Activated T-cell treated with anti-CD3 and anti-CD28 coated beads for 24 hours (primary cell): ENCODE results near the gene CCDC170.

ENCODE experiments used
- DNase-seq: peaks from one replicate; pipeline ENCODE4 v3.0.0-alpha.2; 2020; ENCODE audit warnings: low read depth

Gene CCDC170

GRCh38 chr6:151658091-151658490 lies 164.3 kb downstream of the CCDC170 start:
- DNase-seq, result no peak

- no peak for DNase-seq
These were observed 165.4 kb downstream of the CCDC170 start for GRCh38 chr6:151659212-151659611.

GRCh38 chr6:151661509-151661908 lies 167.7 kb downstream of the CCDC170 start:
- DNase-seq, result no peak

DNA sequence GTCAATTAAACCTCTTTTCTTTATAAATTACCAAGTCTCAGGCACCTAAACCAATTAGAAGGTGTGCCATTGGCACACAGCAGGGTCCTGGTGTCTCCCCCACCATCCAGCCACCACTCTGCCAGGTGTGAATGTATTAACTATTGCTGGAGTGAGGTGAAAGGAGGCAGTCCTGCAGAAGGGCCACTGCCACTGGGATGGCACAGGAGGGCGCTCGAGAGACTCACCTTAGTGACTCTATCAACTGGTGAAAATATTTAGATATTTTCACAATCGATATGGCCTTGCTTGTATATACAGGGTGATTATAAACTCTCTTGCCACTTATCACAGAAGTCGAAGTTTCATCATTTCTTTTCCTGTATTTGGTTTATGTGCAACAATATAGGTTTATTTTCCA lies 168.1 kb downstream of the CCDC170 start:
- DNase-seq, result no peak

- no peak for DNase-seq
These were observed 169.7 kb downstream of the CCDC170 start for GRCh38 chr6:151663559-151663958.

- no peak for DNase-seq
These were observed 170.6 kb downstream of the CCDC170 start for GRCh38 chr6:151664390-151664789.

DNA sequence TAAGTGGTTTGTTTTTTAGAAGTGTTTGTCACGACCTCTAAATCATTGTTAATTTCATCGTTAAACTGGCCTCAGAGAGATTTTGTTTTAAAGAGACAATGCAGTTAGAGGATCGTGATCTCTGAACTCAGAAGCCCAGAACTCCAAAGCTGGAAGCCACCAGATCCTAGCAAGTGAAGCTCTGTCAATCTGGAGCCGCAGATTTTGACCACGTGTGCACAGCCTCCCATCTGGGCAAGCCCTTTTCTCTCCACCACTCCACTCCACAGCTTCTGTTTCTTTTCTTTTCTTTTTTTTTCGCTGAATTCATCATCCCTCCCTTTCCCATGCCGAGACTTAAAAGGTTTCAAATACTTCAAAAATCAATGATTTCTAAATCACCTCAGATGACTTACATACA lies 171.5 kb downstream of the CCDC170 start:
- no peak for DNase-seq

DNA sequence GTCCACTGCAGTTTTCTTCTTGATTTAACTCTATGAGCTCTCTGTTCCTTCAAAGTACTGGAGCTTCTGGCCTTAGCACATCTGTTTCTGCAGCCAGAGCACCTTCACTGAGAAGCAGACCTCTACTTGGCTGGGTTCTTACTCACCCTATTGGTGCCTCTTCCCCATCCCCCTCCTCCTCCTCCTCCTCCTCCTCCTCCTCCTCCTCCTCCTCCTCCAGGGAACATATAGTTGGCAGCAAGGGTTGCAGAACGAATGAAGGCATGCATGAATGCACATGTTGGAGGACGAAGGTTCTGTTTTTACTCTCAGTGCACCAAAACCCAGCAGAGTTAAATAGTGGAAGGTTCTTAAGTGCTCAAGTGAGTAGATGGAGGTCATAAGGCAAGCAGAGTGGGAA lies 172.7 kb downstream of the CCDC170 start:
- no peak for DNase-seq

DNA sequence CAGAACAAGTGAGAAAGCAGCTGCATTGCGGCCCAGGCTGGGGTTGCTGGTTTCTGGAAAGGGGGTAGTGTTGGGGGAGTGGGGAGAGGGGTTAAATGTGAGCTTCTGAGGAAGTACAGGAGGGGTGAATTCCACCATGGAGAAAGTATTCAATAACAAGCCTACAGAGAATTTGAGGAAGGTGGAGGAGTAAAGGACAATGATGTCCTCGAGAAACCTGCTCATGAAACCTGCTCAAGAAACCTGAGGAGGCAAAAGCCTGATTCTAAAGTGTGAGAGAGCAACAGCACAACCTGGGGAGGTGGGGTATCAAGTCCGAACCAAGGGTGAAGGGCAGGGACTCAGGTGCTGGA lies 175.4 kb downstream of the CCDC170 start:
- no peak for DNase-seq

DNA sequence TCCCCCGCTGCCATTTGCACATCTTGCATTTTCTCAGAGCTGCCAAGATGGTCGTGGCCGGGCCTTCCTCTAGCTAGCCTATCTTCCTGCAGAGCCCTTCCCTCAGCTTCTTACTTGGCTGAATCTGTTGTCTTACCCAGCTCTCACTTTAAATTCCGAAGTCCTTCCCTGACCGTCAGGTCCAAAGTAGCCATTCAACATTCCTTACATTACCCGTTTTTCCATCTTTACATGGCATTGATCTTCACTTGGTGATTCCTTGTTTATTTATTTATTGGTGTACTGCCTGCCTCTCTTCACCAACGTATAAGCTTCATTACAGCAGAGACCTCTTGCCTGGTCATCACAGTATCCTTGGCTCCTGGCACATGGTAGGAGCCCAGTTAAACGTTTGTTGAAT lies 176.3 kb downstream of the CCDC170 start:
- DNase-seq, result no peak
